ENCODE measurements around the gene WDR59. TPM values are rescaled to one million over a fixed set of nuclear protein-coding genes. Genes with fewer than 3 reads are reported as not detected.

Gene WDR59
- total and polyA plus RNA-seq, 2 of the 4 experiments (the other 2 are of a cell fraction): 29.4 to 44.6 TPM

- Histone ChIP-seq H3K4me1 (ENCODE audit: control insufficient read depth, insufficient read depth, low read length) (peaks cover 12% of the 10 kb centered on the region), H4K8ac (ENCODE audit: low read depth in 2 of 2, low read length in 2 of 2) (peak overlapping the region; percentile 9 to 47; a peak in 1 of 4 replicates), H2AFZ (replicated peaks; ENCODE audit: low read length, poor library complexity) (no peak overlapping the region), H2BK20ac (ENCODE audit: low read depth, low read length) (peak overlapping the region; percentile 64; the same call in 1 of the 2 replicates), H4K5ac (ENCODE audit: low read depth, low read length) (peak overlapping the region; percentile 43; the same call in 1 of the 2 replicates), H3K14ac (replicated peaks; ENCODE audit: low read depth, low read length) (peak overlapping the region; percentile 57), H3K9me1 (ENCODE audit: insufficient read depth, low read length) (peaks cover 14% of the 10 kb centered on the region), H2BK15ac (ENCODE audit: low read depth, low read length) (peak overlapping the region; percentile 25; the same call in 1 of the 3 replicates), H4K20me1 (ENCODE audit: insufficient read depth, low read length) (peaks cover 20% of the 10 kb centered on the region), H3K9me3 (ENCODE audit: control insufficient read depth, insufficient read depth, low read length) (no peaks in the 10 kb centered on the region), H2AK9ac (replicated peaks; ENCODE audit: low read depth, low read length, poor library complexity) (peak overlapping the region; percentile 29), H3K4me3 (ENCODE audit: insufficient read depth, low read depth, low read length) (no peak overlapping the region), H3K4me2 (ENCODE audit: low read depth, low read length) (peak overlapping the region; percentile 81; the same call in 1 of the 2 replicates), H4K91ac (ENCODE audit: insufficient read depth, low read depth, low read length) (peak overlapping the region; percentile 33; the same call in 1 of the 2 replicates), H3K9ac (ENCODE audit: low read depth, low read length) (no peak overlapping the region), H3K36me3 (ENCODE audit: control insufficient read depth, insufficient read depth, low read length) (no peaks in the 10 kb centered on the region), H3K23ac (ENCODE audit: low read depth, low read length) (peak overlapping the region; percentile 55; the same call in 1 of the 2 replicates), H3K56ac (ENCODE audit: extremely low read depth, insufficient read depth, low read length) (no peak overlapping the region), H2BK120ac (ENCODE audit: low read depth, low read length) (peak overlapping the region; percentile 39), H2AK5ac (ENCODE audit: low read depth, low read length) (peak overlapping the region; percentile 50), H3K79me1 (ENCODE audit: low read depth in 1 of 2, low read length in 2 of 2) (peaks cover 25 to 69% of the 10 kb centered on the region in 2 experiments), H3K18ac (ENCODE audit: low read depth, low read length) (peak overlapping the region; percentile 30; the same call in 1 of the 2 replicates), H3K27ac (ENCODE audit: insufficient read depth, low read length) (0 out of 2 replicates have a peak overlapping the region, but pooled peaks have one; percentile 14), H3K27me3 (ENCODE audit: control insufficient read depth, insufficient read depth, low read length) (no peaks in the 10 kb centered on the region), H3K4ac (ENCODE audit: low read depth, low read length) (peak overlapping the region; percentile 74), H2BK5ac (ENCODE audit: low read depth, low read length, poor library complexity, severe bottlenecking) (peak overlapping the region; percentile 65)
- CTCF ChIA-PET: interaction anchor here (0.8 to 1.5 kb wide), 2 partner anchors 31 to 99 kb away, joined by 3 to 4 read pairs; no protein-coding TSS in a partner anchor
- no TSS peak for BruUV-seq (replicated peaks)
- dilution Hi-C loops (cut with HindIII; ENCODE audit: low sequenced_read_pairs, unreplicated experiment): no loop called here
- in situ Hi-C loops (cut with MboI; ENCODE audit: low sequenced_read_pairs): loop anchor here (5.0 kb wide), 1 partner anchor 75 kb away; no protein-coding TSS in a partner anchor
- WGBS, 2 experiments (ENCODE audit: extremely low coverage in 2 of 2, insufficient read length in 1 of 2): 90% methylated on average over 2 of the region's 8 CpGs; no CpG with 5 or more reads in 1 of the 2 experiments
- intact Hi-C loops (cut with micrococcal nuclease): loop anchor here (5.0 kb wide), 1 partner anchor 75 kb away; no protein-coding TSS in a partner anchor
- no peak for TF ChIP-seq MXI1 (IDR thresholded peaks at IDR 0.05; ENCODE audit: borderline replicate concordance, low read depth, low read length)
- TF ChIP-seq RAD21 (IDR thresholded peaks at IDR 0.05; ENCODE audit: low read length): no peak
- TF ChIP-seq SMC3 (IDR thresholded peaks at IDR 0.05; ENCODE audit: low read depth, low read length): no peak
- no peak for TF ChIP-seq MAZ (IDR thresholded peaks at IDR 0.05; ENCODE audit: borderline replicate concordance, low read depth, low read length)
- TF ChIP-seq MAFK (IDR thresholded peaks at IDR 0.05; ENCODE audit: low read depth, low read length): no peak
- TF ChIP-seq RCOR1 (IDR thresholded peaks at IDR 0.05; ENCODE audit: insufficient replicate concordance, low read length): no peak
- TF ChIP-seq CTCF (conservative IDR thresholded peaks at IDR 0.05; ENCODE audit: low read depth, low read length): no peak
- TF ChIP-seq FOS (IDR thresholded peaks at IDR 0.05; ENCODE audit: low read depth, low read length): no peak
- TF ChIP-seq USF2 (IDR thresholded peaks at IDR 0.05; ENCODE audit: low read depth, low read length): no peak
- no peak for TF ChIP-seq CHD1 (IDR thresholded peaks at IDR 0.05; ENCODE audit: low read depth, low read length)
- TF ChIP-seq RFX5 (IDR thresholded peaks at IDR 0.05; ENCODE audit: low read depth, low read length): no peak
- TF ChIP-seq ELK1 (IDR thresholded peaks at IDR 0.05; ENCODE audit: borderline replicate concordance, low read depth, low read length): no peak
- no peak for TF ChIP-seq CEBPB (IDR thresholded peaks at IDR 0.05; ENCODE audit: low read depth, low read length)
- no peak for DNase-seq
- ATAC-seq (ENCODE audit: low read depth): no peak
- POLR2A ChIA-PET (ENCODE audit: unreplicated experiment): interaction anchor here (0.6 kb wide), 1 partner anchor 13 kb away, joined by 3 read pairs; no protein-coding TSS in a partner anchor
These were observed 27.6 kb upstream of the WDR59 start for GRCh38 chr16:75012380-75013081.

All from IMR-90 (cell line).